HG02885 (cell line): ENCODE measurements around the gene ABO.
"Not testable (repeated sequence)": the region's sequence is repeated elsewhere in the genome, so short reads cannot be mapped to it uniquely, and the experiment has no call there.

ENCODE experiments used
- ATAC-seq: cut with Tn5 transposase; IDR thresholded peaks from one replicate; pipeline ENCODE4 v1.9.1; 2021; ENCODE audit warnings: mild to moderate bottlenecking; ENCODE audit not compliant: unreplicated experiment, poor library complexity

The ABO gene

GRCh38 chr9:133228474-133229193 is 46.4 kb downstream of the ABO start:
- ATAC-seq, result not testable (repeated sequence)

GRCh38 chr9:133227996-133228395 is 47.0 kb downstream of the ABO start:
- not testable (repeated sequence) for ATAC-seq

GRCh38 chr9:133227242-133227860 is 47.6 kb downstream of the ABO start:
- ATAC-seq, result no peak

GRCh38 chr9:133226219-133227171 is 48.5 kb downstream of the ABO start:
- no peak for ATAC-seq

- no peak for ATAC-seq
Measured at GRCh38 chr9:133225171-133226011, 49.6 kb downstream of the ABO start.

- ATAC-seq, result no peak
Measured at GRCh38 chr9:133224762-133225161, 50.2 kb downstream of the ABO start.

- not testable (repeated sequence) for ATAC-seq
Measured at GRCh38 chr9:133223159-133223756, 51.7 kb downstream of the ABO start.

- not testable (repeated sequence) for ATAC-seq
Measured at GRCh38 chr9:133221994-133222393, 53.0 kb downstream of the ABO start.

- ATAC-seq, result no peak
Measured at GRCh38 chr9:133221177-133221809, 53.7 kb downstream of the ABO start.

- not testable (repeated sequence) for ATAC-seq
Measured at GRCh38 chr9:133218049-133218975, 56.7 kb downstream of the ABO start.

- not testable (repeated sequence) for ATAC-seq
Measured at GRCh38 chr9:133217333-133217988, 57.5 kb downstream of the ABO start.

GRCh38 chr9:133214276-133214675 is 60.7 kb downstream of the ABO start:
- not testable (repeated sequence) for ATAC-seq

GRCh38 chr9:133210609-133211008 is 64.4 kb downstream of the ABO start:
- no peak for ATAC-seq

GRCh38 chr9:133210202-133210532 is 64.8 kb downstream of the ABO start:
- no peak for ATAC-seq

GRCh38 chr9:133209327-133210201 is 65.4 kb downstream of the ABO start:
- not testable (repeated sequence) for ATAC-seq

- not testable (repeated sequence) for ATAC-seq
Measured at GRCh38 chr9:133208880-133209300, 66.1 kb downstream of the ABO start, which contains the start of gene OBP2B. TSS of gene OBP2B (minus strand) at chr9:133209250. CDS start at chr9:133209199, 51 bp downstream.
